ENCODE data around the gene TUBA8.
"Not testable (repeated sequence)": the region's sequence is repeated elsewhere in the genome, so short reads cannot be mapped to it uniquely, and the experiment has no call there.

GRCh38 chr22:18172776-18173175 is 62.2 kb downstream of the TUBA8 start:
- TF ChIP-seq CTCF (IDR thresholded peaks at IDR 0.05; ENCODE audit: low read length); EZH2 (IDR thresholded peaks at IDR 0.05; ENCODE audit: borderline replicate concordance, low read length): not testable (repeated sequence)
